Peyer's patch (tissue), 4 donors: ENCODE measurements around the gene PFDN6. TPM values are rescaled to one million over a fixed set of nuclear protein-coding genes. Genes with fewer than 3 reads are reported as not detected.
A peak's percentile ranks its signal among the peaks of the same experiment; 100 is the strongest.

Source experiments
- DNase-seq, 3 donors: peaks; one replicate each; pipeline ENCODE4 v3.0.0-alpha.2; 2017 to 2019
- H3K27ac ChIP-seq, 4 donors: fragments of 200-600 bp; sonication (generic); one replicate each; pipeline ENCODE4 v1.5.1; 2016 to 2019
- H3K27me3 ChIP-seq, 2 donors: fragments of 200-600 bp; sonication (generic); one replicate each; pipeline ENCODE4 v1.5.1; 2019
- H3K36me3 ChIP-seq, 3 donors: fragments of 200-600 bp; sonication (generic); one replicate each; pipeline ENCODE4 v1.5.1; 2016 to 2019
- H3K4me1 ChIP-seq, 4 donors: fragments of 200-600 bp; sonication (generic); one replicate each; pipeline ENCODE4 v1.5.1; 2016 to 2019
- H3K4me3 ChIP-seq, 4 donors: fragments of 200-600 bp; sonication (generic); 1 replicate in 3 of 4; 2 replicates in 1 of 4; pipeline ENCODE4 v1.5.1; 2016 to 2019; ENCODE audit warnings: mild to moderate bottlenecking in 1 of 4
- H3K9me3 ChIP-seq, 4 donors: fragments of 200-600 bp; sonication (generic); one replicate each; pipeline ENCODE4 v1.5.1; 2016 to 2019; ENCODE audit warnings: mild to moderate bottlenecking in 1 of 4
- POLR2A ChIP-seq, 2 donors: fragments of 450-650 bp; IDR thresholded peaks; one replicate each; pipeline ENCODE4 v1.5.1; 2017; ENCODE audit warnings: antibody characterized with exemption in 2 of 2, mild to moderate bottlenecking in 2 of 2, moderate library complexity in 2 of 2
- total RNA-seq, 4 donors: library from RNA; depleted of rRNA; stranded (reverse); fragments of >200 nt; gene quantifications; one replicate each; pipeline ENCODE4 v1.1.0, GENCODE V29; 2016
- TF ChIP-seq, protein P1 (sequence below), 6 experiments: fragments of 450-650 bp in 4 of 6; fragments of 200-600 bp in 2 of 6; sonication (generic) in 1 of 6; IDR thresholded peaks; one replicate each; pipeline ENCODE4 v1.5.1; 2017 to 2019; ENCODE audit warnings: antibody characterized with exemption in 6 of 6, mild to moderate bottlenecking in 3 of 6, moderate library complexity in 1 of 6

Gene PFDN6
- total RNA-seq = 10 to 100 TPM; 12.4 to 24.8 (median 14.4) TPM

DNA sequence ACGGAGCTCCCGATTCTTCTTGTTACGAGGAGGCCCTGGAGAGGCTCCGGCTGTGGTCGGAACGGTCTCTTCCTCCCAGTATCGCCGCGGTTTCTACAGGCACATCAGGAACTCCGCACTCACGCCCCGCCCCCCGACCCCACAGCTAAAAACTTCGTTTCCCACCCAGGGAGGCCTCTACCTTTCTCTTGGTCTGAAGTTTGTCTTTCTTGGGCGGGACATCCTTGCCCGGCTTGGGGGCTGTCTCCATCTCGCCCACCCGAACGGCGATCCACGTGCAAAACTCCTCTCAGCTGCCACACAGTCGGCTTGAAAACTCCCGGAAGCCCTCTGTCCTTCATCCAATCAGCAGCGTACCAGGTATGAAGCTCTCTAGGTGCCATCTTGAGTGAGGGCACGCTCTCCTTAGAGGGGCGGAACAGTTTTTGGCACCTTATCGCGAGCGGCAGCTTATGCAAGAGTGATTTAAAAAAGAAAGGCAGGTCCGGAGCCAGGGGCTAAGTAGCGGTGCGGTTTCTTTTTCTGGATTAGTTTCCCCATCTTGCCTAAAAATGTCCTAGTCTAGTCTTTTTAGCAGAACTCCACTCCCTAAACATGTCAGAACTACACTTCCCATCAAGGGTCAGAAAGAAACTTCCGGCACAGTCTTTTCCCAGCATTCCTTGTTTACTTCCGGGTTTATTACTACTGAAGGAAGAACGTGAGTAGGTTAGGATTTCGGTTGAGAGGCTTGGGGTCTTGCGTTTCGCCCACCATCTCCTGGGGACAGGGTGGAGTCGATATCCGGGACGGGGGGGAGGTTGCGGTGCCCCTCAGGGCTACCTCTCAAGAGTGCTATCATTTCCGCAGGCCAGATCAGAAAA, at the start of gene PFDN6, which contains the start of gene WDR46:
TSS of gene PFDN6 (plus strand) at position 681 of the 863 bp plus-strand sequence. CDS start 256 bp downstream, outside the sequence.
TSS of gene WDR46 (minus strand) at position 319 of the 863 bp plus-strand sequence. CDS start at position 250, 69 bp downstream.
- TF ChIP-seq, protein P1, sequence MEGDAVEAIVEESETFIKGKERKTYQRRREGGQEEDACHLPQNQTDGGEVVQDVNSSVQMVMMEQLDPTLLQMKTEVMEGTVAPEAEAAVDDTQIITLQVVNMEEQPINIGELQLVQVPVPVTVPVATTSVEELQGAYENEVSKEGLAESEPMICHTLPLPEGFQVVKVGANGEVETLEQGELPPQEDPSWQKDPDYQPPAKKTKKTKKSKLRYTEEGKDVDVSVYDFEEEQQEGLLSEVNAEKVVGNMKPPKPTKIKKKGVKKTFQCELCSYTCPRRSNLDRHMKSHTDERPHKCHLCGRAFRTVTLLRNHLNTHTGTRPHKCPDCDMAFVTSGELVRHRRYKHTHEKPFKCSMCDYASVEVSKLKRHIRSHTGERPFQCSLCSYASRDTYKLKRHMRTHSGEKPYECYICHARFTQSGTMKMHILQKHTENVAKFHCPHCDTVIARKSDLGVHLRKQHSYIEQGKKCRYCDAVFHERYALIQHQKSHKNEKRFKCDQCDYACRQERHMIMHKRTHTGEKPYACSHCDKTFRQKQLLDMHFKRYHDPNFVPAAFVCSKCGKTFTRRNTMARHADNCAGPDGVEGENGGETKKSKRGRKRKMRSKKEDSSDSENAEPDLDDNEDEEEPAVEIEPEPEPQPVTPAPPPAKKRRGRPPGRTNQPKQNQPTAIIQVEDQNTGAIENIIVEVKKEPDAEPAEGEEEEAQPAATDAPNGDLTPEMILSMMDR (IDR thresholded peaks at IDR 0.05) = no peak
- TF ChIP-seq POLR2A (IDR thresholded peaks at IDR 0.05) = peak in 1 of 2 donors; percentile 16
- Histone ChIP-seq H3K4me3 (peak within 1 kb of the TSS; percentile 66 to 86 (median 70)), H3K36me3 (peaks cover 0 to 62% (median 0%) of the 10 kb centered on the region in 3 donors), H3K27ac (peak within 1 kb of the TSS; percentile 60 to 80 (median 69)), H3K9me3 (no peaks in the 10 kb centered on the region), H3K4me1 (peaks cover 5 to 20% (median 11%) of the 10 kb centered on the region in 4 donors), H3K27me3 (no peaks in the 10 kb centered on the region)
- peak; percentile 82 to 93 (median 82) for DNase-seq

- Histone ChIP-seq H3K9me3 (no peaks in the 10 kb centered on the region), H3K36me3 (no peaks in the 10 kb centered on the region), H3K27ac (no peak overlapping the region), H3K4me1 (no peaks in the 10 kb centered on the region), H3K27me3 (no peaks in the 10 kb centered on the region), H3K4me3 (no peak overlapping the region)
- no peak for DNase-seq
- TF ChIP-seq POLR2A (IDR thresholded peaks at IDR 0.05) = no peak
- TF ChIP-seq, protein P1 (IDR thresholded peaks at IDR 0.05) = no peak
Observed at GRCh38 chr6:33241968-33242367, 47.4 kb upstream of the PFDN6 start.

DNA sequence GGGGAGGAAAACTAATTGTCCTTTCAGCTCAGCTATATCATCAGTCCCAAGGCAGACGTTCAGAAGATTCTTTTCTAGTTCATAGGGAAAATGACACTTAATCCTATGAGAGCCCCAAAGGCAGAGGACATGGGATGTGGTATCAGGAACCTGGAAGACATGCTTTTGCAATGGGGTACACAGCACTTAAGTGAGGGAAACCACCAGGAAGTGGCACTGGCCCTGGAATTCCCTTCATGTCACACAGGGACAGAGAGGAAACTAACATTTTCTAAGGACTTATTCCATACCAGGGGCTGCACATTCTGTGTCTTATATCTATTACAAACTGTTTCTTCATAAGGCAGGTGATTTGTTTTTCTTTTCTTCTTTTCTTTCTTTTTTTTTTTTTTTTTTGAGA, 45.9 kb upstream of the PFDN6 start:
- H3K27ac ChIP-seq = no peak overlapping the region
- peaks cover 0 to under 1% (median under 1%) of the 10 kb centered on the region in 4 donors for H3K4me1 ChIP-seq
- H3K4me3 ChIP-seq = no peak overlapping the region
- H3K27me3 ChIP-seq = no peaks in the 10 kb centered on the region
- peak in 1 of 3 donors; percentile 0 for DNase-seq
- TF ChIP-seq POLR2A (IDR thresholded peaks at IDR 0.05) = no peak
- TF ChIP-seq, protein P1 (IDR thresholded peaks at IDR 0.05) = no peak
- H3K9me3 ChIP-seq = no peaks in the 10 kb centered on the region
- no peaks in the 10 kb centered on the region for H3K36me3 ChIP-seq

GRCh38 chr6:33247977-33248642, 41.3 kb upstream of the PFDN6 start:
- no peaks in the 10 kb centered on the region for H3K27me3 ChIP-seq
- DNase-seq = peak; percentile 92 to 97 (median 95)
- peak overlapping the region; percentile 43 to 60 (median 56) for H3K4me3 ChIP-seq
- no peaks in the 10 kb centered on the region for H3K9me3 ChIP-seq
- no peak for TF ChIP-seq POLR2A (IDR thresholded peaks at IDR 0.05)
- TF ChIP-seq, protein P1 (IDR thresholded peaks at IDR 0.05) = peak; percentile 90 to 97 (median 95)
- peaks cover 0 to 19% (median 5%) of the 10 kb centered on the region in 4 donors for H3K4me1 ChIP-seq
- H3K27ac ChIP-seq = peak overlapping the region; percentile 88 to 93 (median 91)
- H3K36me3 ChIP-seq = no peaks in the 10 kb centered on the region

- H3K36me3 ChIP-seq = no peaks in the 10 kb centered on the region
- DNase-seq = no peak
- TF ChIP-seq, protein P1 (IDR thresholded peaks at IDR 0.05) = no peak
- no peak for TF ChIP-seq POLR2A (IDR thresholded peaks at IDR 0.05)
Observed at GRCh38 chr6:33248643-33248931, 40.8 kb upstream of the PFDN6 start.

More at GRCh38 chr6:33248643-33248931, 40.8 kb upstream of the PFDN6 start:
- Histone ChIP-seq H3K4me1 (peaks cover 0 to 19% (median 5%) of the 10 kb centered on the region in 4 donors), H3K27me3 (no peaks in the 10 kb centered on the region), H3K9me3 (no peaks in the 10 kb centered on the region), H3K4me3 (peak overlapping the region; percentile 43 to 60 (median 56)), H3K27ac (peak overlapping the region; percentile 88 to 93 (median 91))
